ENCODE measurements around the gene NEK10. TPM values are rescaled to one million over a fixed set of nuclear protein-coding genes. Genes with fewer than 3 reads are reported as not detected.
"Not testable (repeated sequence)": the region's sequence is repeated elsewhere in the genome, so short reads cannot be mapped to it uniquely, and the experiment has no call there.

Gene NEK10
- total RNA-seq, 1 donor from 2014 or later: not detected

DNA sequence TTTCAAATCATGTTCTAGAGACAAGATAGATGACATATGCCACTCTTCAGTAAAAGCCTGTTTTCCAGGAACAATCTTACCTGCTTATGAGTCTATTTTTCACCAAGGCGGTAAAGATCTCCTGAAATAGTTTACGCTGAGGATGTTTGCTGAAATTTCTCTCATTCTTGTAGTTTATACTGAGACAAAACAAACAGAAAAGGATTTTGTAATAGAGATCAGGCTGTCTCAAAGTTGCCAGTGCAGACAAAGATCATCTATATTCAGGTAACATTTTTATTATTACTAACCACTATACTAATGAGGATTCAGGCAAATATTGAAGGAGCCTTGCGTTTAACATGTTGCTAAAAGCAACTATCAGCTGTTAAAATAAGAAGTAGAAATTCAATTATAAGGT lies 25.0 kb downstream of the NEK10 start:
- Histone ChIP-seq H3K4me1 (no peaks in the 10 kb centered on the region), H3K4me3 (no peak overlapping the region), H3K36me3 (no peaks in the 10 kb centered on the region), H3K9me3 (no peaks in the 10 kb centered on the region), H3K27ac (no peak overlapping the region), H3K27me3 (no peaks in the 10 kb centered on the region)
- intact Hi-C loops (cut with DNase I): no loop called here
- TF ChIP-seq, protein P1, sequence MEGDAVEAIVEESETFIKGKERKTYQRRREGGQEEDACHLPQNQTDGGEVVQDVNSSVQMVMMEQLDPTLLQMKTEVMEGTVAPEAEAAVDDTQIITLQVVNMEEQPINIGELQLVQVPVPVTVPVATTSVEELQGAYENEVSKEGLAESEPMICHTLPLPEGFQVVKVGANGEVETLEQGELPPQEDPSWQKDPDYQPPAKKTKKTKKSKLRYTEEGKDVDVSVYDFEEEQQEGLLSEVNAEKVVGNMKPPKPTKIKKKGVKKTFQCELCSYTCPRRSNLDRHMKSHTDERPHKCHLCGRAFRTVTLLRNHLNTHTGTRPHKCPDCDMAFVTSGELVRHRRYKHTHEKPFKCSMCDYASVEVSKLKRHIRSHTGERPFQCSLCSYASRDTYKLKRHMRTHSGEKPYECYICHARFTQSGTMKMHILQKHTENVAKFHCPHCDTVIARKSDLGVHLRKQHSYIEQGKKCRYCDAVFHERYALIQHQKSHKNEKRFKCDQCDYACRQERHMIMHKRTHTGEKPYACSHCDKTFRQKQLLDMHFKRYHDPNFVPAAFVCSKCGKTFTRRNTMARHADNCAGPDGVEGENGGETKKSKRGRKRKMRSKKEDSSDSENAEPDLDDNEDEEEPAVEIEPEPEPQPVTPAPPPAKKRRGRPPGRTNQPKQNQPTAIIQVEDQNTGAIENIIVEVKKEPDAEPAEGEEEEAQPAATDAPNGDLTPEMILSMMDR (IDR thresholded peaks at IDR 0.05): no peak
- TF ChIP-seq POLR2A (IDR thresholded peaks at IDR 0.05) (no peak), POLR2AphosphoS5 (IDR thresholded peaks at IDR 0.05; ENCODE audit: insufficient read depth in 1 of 2, low read depth in 1 of 2) (no peak)
- no peak for DNase-seq (ENCODE audit: extremely low spot score in 2 of 2)

DNA sequence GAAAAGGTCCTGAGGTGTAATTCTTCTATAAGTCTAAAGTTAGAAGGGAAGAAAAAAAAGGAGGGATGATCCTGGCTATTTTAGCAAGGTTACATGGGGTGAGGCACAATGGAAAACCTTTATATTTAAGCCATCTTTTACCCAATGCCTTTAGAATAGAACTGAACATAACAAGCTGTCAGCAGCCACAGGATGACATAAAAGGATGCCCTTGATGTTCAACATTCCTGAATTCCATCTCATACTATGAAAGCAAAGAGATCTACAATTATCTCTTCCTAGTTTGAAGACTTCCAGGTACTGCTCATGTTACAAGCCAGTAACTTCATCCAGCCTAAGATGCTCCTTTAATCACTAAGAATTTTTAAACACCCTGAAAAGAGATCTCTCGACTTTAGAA lies 26.9 kb downstream of the NEK10 start:
- H3K4me1 ChIP-seq: no peaks in the 10 kb centered on the region
- DNase-seq (ENCODE audit: extremely low spot score in 2 of 2): no peak
- H3K4me3 ChIP-seq: no peak overlapping the region
- H3K9me3 ChIP-seq: no peaks in the 10 kb centered on the region
- no peak overlapping the region for H3K27ac ChIP-seq
- no peak for TF ChIP-seq POLR2AphosphoS5 (IDR thresholded peaks at IDR 0.05; ENCODE audit: insufficient read depth in 1 of 2, low read depth in 1 of 2)
- no peak for TF ChIP-seq POLR2A (IDR thresholded peaks at IDR 0.05)
- TF ChIP-seq, protein P1 (IDR thresholded peaks at IDR 0.05): no peak
- intact Hi-C loops (cut with DNase I): no loop called here
- H3K36me3 ChIP-seq: no peaks in the 10 kb centered on the region
- H3K27me3 ChIP-seq: no peaks in the 10 kb centered on the region

DNA sequence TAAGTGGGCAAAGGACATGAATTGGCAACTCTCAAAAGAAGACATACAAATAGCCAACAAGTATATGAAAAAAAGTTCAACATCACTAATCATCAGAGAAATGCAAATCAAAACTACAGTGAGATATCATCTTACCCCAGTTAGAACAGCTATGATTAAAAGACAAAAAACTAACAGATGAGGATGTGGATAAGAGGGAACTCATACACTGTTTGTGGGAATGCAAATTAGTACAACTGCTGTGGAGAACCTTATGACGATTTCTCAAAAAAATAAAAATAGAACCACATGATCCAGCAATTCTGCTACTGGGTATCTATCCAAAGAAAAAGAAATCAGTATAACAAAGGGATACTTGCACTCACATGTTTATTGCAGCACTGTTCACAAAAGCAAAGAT lies 28.6 kb downstream of the NEK10 start:
- intact Hi-C loops (cut with DNase I): no loop called here
- Histone ChIP-seq H3K36me3 (no peaks in the 10 kb centered on the region), H3K9me3 (no peaks in the 10 kb centered on the region), H3K27ac (no peak overlapping the region), H3K4me3 (no peak overlapping the region), H3K27me3 (no peaks in the 10 kb centered on the region), H3K4me1 (no peaks in the 10 kb centered on the region)
- no peak for DNase-seq (ENCODE audit: extremely low spot score in 2 of 2)
- TF ChIP-seq, protein P1 (IDR thresholded peaks at IDR 0.05): no peak
- TF ChIP-seq POLR2AphosphoS5 (IDR thresholded peaks at IDR 0.05; ENCODE audit: insufficient read depth in 1 of 2, low read depth in 1 of 2) (no peak), POLR2A (IDR thresholded peaks at IDR 0.05) (no peak)

DNA sequence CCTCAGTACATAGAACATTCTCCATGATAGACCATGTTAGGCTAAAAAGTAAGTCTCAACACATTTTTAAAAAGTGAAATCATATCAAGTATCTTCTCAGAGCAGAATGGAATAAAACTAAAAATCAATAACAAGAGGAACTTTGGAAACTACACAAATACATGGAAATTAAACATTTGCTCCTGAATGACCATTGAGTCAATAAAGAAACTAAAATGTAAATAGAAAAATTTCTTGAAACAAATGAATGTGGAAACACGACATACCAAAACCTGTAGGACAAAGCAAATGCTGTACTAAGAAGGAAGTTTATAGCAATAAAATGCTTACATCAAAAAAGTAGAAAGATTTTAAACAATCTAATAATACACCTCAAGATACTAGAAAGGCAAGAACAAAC lies 33.6 kb downstream of the NEK10 start:
- Histone ChIP-seq H3K4me1 (no peaks in the 10 kb centered on the region), H3K4me3 (no peak overlapping the region), H3K36me3 (no peaks in the 10 kb centered on the region), H3K27ac (no peak overlapping the region), H3K27me3 (no peaks in the 10 kb centered on the region), H3K9me3 (no peaks in the 10 kb centered on the region)
- no peak for DNase-seq (ENCODE audit: extremely low spot score in 2 of 2)
- intact Hi-C loops (cut with DNase I): no loop called here
- TF ChIP-seq POLR2A (IDR thresholded peaks at IDR 0.05) (no peak), POLR2AphosphoS5 (IDR thresholded peaks at IDR 0.05; ENCODE audit: insufficient read depth in 1 of 2, low read depth in 1 of 2) (no peak)
- TF ChIP-seq, protein P1 (IDR thresholded peaks at IDR 0.05): no peak

DNA sequence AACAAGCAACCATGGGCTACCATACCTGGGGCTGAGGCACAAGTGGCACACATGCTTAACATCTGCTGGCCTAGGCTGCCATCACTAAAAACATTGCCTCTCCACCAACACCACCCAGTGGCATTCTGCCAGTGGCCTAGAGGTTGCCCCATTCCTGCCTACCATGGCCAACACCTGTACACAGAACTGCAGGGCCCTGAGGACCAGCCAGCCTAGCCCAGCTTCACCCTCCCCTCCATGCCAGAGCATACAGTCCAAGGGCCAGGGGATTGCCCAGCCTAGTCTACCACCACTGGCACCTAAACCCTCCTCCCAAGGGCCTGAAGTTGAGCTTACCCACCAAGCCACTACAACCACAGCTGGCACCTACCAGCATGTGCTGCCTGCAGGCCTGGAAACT lies 35.3 kb downstream of the NEK10 start:
- Histone ChIP-seq H3K4me3 (no peak overlapping the region), H3K36me3 (no peaks in the 10 kb centered on the region), H3K27ac (no peak overlapping the region), H3K9me3 (no peaks in the 10 kb centered on the region), H3K4me1 (no peaks in the 10 kb centered on the region), H3K27me3 (no peaks in the 10 kb centered on the region)
- TF ChIP-seq POLR2AphosphoS5 (IDR thresholded peaks at IDR 0.05; ENCODE audit: insufficient read depth in 1 of 2, low read depth in 1 of 2): no peak
- TF ChIP-seq, protein P1 (IDR thresholded peaks at IDR 0.05): no peak
- no peak for TF ChIP-seq POLR2A (IDR thresholded peaks at IDR 0.05)
- DNase-seq (ENCODE audit: extremely low spot score in 2 of 2): no peak
- intact Hi-C loops (cut with DNase I): no loop called here

DNA sequence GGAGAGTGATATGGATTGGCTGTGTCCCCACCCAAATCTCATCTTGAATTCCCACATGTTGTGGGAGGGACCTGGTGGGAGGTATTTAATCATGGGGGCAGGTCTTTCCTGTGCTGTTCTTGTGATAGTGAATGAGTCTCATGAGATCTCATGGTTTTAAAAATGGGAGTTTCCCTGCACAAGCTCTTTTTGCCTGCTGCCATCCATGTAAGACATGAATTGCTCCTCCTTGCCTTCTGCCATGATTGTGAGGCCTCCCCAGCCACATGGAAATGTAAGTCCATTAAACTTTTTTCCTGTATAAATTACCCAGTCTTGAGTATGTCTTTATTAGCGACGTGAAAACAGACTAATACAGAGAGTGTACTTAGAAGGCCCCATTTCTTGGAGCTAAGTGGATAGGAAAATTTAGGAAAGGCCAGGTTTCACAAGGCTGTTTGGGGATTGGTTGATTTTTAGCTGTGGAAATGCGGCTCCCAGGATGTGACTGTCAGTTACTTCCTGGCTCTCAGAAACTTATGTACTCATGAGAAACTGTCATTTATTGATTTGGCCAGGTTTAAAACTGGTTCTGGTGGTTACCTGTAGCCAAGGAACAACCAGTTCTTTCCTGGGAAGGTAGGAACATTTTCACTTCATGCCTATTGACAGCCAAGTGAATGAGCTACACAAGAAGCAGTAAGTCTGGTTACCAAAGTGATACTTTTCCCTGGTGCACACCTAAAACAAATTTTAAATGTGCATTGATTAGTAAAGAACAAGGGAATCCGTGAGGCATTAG lies 40.0 kb downstream of the NEK10 start:
- intact Hi-C loops (cut with DNase I); H3K9me3 ChIP-seq; H3K4me1 ChIP-seq; DNase-seq (ENCODE audit: extremely low spot score in 2 of 2); H3K27me3 ChIP-seq; H3K36me3 ChIP-seq; H3K27ac ChIP-seq; H3K4me3 ChIP-seq: not testable (repeated sequence)
